Keratinocyte (primary cell): ENCODE results near the gene ATXN2L.

Source experiments
- EZH2 ChIP-seq: IDR thresholded peaks from one replicate; pipeline ENCODE4 v1.6.1; 2012; ENCODE audit warnings: inconsistent platforms, mild to moderate bottlenecking, low read length, moderate library complexity
- TF ChIP-seq, protein P1 (sequence below), 3 experiments: IDR thresholded peaks in 1 of 3; conservative IDR thresholded peaks in 1 of 3; optimal IDR thresholded peaks in 1 of 3; 2 replicates in 2 of 3; 3 replicates in 1 of 3; pipeline versions ENCODE3 to v1.5.1; 2011; ENCODE audit warnings: low read length in 3 of 3, mild to moderate bottlenecking in 3 of 3, moderate library complexity in 2 of 3, control low read depth in 1 of 3, inconsistent platforms in 1 of 3; ENCODE audit not compliant: insufficient read depth in 2 of 3; ENCODE audit errors: extremely low read depth in 1 of 3

DNA sequence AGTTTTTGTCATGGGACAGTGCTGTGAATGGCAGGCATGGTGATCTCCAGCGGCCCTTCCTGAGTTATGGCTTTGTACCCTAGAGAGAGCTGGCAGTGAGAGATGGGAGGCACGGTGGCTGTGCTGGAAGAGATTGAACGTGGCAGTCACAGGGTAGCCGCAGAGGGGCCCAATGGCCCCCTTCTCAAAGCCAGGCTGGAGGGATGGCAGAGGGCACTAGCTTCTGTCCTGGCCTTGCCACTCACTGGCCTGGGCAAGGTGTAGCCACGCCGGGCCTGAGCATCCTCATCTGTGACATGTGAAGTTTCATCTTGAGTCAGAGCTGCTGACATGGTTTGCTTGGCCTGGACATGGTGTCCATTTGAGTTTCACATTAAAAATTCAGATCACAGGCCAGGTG, 51.6 kb downstream of the ATXN2L start:
- TF ChIP-seq, protein P1, sequence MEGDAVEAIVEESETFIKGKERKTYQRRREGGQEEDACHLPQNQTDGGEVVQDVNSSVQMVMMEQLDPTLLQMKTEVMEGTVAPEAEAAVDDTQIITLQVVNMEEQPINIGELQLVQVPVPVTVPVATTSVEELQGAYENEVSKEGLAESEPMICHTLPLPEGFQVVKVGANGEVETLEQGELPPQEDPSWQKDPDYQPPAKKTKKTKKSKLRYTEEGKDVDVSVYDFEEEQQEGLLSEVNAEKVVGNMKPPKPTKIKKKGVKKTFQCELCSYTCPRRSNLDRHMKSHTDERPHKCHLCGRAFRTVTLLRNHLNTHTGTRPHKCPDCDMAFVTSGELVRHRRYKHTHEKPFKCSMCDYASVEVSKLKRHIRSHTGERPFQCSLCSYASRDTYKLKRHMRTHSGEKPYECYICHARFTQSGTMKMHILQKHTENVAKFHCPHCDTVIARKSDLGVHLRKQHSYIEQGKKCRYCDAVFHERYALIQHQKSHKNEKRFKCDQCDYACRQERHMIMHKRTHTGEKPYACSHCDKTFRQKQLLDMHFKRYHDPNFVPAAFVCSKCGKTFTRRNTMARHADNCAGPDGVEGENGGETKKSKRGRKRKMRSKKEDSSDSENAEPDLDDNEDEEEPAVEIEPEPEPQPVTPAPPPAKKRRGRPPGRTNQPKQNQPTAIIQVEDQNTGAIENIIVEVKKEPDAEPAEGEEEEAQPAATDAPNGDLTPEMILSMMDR (optimal IDR thresholded peaks at IDR 0.05 in 1 of 3, IDR thresholded peaks at IDR 0.05 in 1 of 3, conservative IDR thresholded peaks at IDR 0.05 in 1 of 3; ENCODE audit: extremely low read depth in 1 of 3, insufficient read depth in 2 of 3, low read length in 3 of 3): no peak
- TF ChIP-seq EZH2: no peak
